AG09319 (cell line): Measurements from ENCODE around the gene HNF1B.

ENCODE experiments used
- DNase-seq: peaks from one replicate; pipeline ENCODE4 v3.0.0-alpha.2; 2010; ENCODE audit warnings: low read depth; ENCODE audit errors: extremely low read depth
- TF ChIP-seq, protein P1 (sequence below): IDR thresholded peaks from 2 replicates; pipeline ENCODE4 v1.5.1; 2011; ENCODE audit warnings: low read depth, mild to moderate bottlenecking, inconsistent platforms, low read length, moderate library complexity

The HNF1B gene

DNA sequence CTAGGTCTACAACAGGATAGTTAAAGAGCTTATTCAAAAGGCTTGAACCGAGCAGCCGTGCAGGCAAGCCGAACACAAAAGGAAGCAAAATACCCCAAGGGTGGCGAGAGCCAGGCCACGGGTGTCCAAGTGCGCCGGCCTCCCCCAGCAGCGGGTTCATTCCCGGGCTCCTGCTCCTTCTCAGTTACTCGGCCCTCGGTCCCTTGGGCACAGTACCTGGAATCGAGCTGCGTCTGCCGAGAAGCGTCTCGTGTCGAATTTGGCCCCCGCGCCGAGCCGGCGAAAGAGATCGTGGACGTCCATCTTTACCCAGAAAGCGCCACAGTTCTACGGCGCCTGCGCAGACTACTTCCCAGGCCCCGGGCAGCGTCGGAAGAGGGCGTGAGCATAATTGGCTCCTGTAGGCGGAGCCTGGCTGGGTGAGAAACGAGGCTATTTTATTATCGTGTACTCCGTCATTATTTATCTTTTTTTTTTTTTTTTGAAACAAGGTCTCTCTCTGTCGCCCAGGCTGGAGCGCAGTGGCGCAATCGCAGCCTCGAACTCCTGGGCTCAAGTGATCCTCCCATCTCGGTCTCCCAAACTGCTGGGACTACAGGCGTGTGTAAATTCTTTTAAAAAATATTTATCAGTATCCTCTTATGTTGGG is 101.6 kb downstream of the HNF1B start, which contains the start of gene DDX52:
Gene DDX52, minus strand, starts transcription at position 329 of the 649 bp plus-strand sequence. Its CDS starts 26 bp downstream, at position 303.
- DNase-seq: peak; percentile 63
- TF ChIP-seq, protein P1, sequence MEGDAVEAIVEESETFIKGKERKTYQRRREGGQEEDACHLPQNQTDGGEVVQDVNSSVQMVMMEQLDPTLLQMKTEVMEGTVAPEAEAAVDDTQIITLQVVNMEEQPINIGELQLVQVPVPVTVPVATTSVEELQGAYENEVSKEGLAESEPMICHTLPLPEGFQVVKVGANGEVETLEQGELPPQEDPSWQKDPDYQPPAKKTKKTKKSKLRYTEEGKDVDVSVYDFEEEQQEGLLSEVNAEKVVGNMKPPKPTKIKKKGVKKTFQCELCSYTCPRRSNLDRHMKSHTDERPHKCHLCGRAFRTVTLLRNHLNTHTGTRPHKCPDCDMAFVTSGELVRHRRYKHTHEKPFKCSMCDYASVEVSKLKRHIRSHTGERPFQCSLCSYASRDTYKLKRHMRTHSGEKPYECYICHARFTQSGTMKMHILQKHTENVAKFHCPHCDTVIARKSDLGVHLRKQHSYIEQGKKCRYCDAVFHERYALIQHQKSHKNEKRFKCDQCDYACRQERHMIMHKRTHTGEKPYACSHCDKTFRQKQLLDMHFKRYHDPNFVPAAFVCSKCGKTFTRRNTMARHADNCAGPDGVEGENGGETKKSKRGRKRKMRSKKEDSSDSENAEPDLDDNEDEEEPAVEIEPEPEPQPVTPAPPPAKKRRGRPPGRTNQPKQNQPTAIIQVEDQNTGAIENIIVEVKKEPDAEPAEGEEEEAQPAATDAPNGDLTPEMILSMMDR: peak; percentile 10

DNA sequence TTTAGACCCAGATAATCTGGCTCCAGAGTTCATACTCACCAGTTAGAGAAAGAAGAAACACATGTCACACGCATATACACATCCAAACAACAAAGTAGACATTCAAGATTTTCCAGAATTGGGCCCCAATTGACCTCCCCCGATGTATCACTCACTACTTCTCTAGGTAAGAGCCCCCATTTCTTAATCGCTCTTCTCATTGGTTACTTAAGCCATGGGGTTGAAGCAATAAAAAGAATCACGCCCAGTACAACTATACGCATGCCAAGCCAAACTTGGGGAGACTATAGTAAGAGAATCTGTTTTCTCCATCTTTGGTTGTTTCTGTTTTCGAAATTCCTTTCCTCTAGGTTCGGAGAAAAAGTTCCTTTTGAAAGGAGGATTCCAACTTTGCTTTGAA is 102.2 kb downstream of the HNF1B start:
- no peak for DNase-seq
- TF ChIP-seq, protein P1: no peak

DNA sequence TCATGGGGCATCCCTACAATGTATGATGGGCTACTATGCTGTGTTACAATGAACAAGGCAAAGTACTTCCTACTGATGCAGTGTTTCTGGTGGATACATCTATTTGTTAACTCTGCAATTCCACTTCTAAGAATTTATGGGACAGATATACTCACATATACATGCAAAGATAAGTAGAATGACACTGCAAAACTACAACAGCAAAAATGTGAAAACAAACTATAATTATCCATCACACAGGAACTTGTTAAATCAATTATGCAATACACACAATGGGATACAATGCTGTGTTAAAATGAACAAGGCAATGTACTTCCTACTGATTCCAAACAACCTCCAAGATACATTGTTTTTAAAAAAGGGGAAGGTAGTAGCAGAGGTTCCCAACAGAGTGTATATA is 104.8 kb downstream of the HNF1B start:
- no peak for DNase-seq

DNA sequence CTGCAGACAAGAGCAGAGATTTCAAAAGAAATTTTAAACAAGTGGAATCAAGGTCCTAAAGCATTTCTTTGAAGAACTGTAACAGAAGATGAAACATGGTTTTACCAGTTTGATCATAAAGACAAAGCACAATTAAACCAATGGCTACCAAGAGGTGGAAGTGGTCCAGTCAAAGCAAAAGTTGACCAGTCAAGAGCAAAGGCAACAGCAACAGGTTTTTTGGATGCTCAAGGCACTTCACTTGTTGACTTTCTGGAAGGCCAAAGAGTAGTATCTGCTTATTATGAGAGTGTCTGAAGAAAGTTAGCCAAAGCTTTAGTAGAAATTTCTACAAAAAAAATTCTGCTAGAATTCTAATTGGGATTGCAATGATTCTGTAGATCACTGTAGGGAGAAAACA is 106.9 kb downstream of the HNF1B start:
- TF ChIP-seq, protein P1: no peak
- no peak for DNase-seq

More for the DNA sequence above, 104.8 kb downstream of the HNF1B start:
- TF ChIP-seq, protein P1: no peak
